Calu3 (cell line): ENCODE data around the gene TNP1. TPM values are rescaled to one million over a fixed set of nuclear protein-coding genes. Genes with fewer than 3 reads are reported as not detected.

ENCODE experiments used
- BruUV-seq: library from RNA; stranded (reverse); fragments of 400-500 nt; replicated peaks from 2 replicates; lab custom pipeline; 2021; lab: Mats Ljungman, UMichigan
- CTCF ChIA-PET: fragments of 300-600 bp; sonication (Branson Sonifier 250); formaldehyde crosslinking; loops from one replicate; lab custom pipeline; 2022; ENCODE audit warnings: antibody characterized with exemption; lab: Charles Lee
- DNase-seq: peaks from one replicate; pipeline ENCODE4 v3.0.0; 2022
- H3K27ac Mint-ChIP-seq: one replicate; pipeline ENCODE4 v1.8.0; 2022; ENCODE audit warnings: mixed read lengths; ENCODE audit not compliant: unreplicated experiment
- H3K27me3 Mint-ChIP-seq: one replicate; pipeline ENCODE4 v1.8.0; 2022; ENCODE audit warnings: mixed read lengths; ENCODE audit not compliant: unreplicated experiment
- H3K36me3 Mint-ChIP-seq: one replicate; pipeline ENCODE4 v1.8.0; 2022; ENCODE audit warnings: mild to moderate bottlenecking, moderate library complexity, mixed read lengths; ENCODE audit not compliant: insufficient read depth, unreplicated experiment
- H3K4me1 Mint-ChIP-seq: one replicate; pipeline ENCODE4 v1.8.0; 2022; ENCODE audit warnings: mild to moderate bottlenecking, low read depth, mixed read lengths; ENCODE audit not compliant: unreplicated experiment
- H3K4me3 Mint-ChIP-seq: one replicate; pipeline ENCODE4 v1.8.0; 2022; ENCODE audit warnings: mild to moderate bottlenecking, low read depth, moderate library complexity, mixed read lengths; ENCODE audit not compliant: unreplicated experiment
- H3K9me3 Mint-ChIP-seq: one replicate; pipeline ENCODE4 v1.8.0; 2022; ENCODE audit warnings: low read depth, mixed read lengths; ENCODE audit not compliant: unreplicated experiment
- intact Hi-C: fragments of 100-400 bp; cut with micrococcal nuclease; formaldehyde crosslinking; loops from one replicate; pipeline ENCODE4 v1.10.0; 2022; ENCODE audit not compliant: unreplicated experiment
- total RNA-seq: library from RNA; stranded (reverse); gene quantifications from 2 replicates; pipeline ENCODE4 v1.2.3, GENCODE V29; 2022
- TF ChIP-seq, protein P1 (sequence below): fragments of 200-600 bp; IDR thresholded peaks from one replicate; pipeline ENCODE4 v1.8.0; 2022; ENCODE audit warnings: antibody characterized with exemption; ENCODE audit not compliant: unreplicated experiment

Gene TNP1
- total RNA-seq, 1 experiment from 2014 or later: not detected

DNA sequence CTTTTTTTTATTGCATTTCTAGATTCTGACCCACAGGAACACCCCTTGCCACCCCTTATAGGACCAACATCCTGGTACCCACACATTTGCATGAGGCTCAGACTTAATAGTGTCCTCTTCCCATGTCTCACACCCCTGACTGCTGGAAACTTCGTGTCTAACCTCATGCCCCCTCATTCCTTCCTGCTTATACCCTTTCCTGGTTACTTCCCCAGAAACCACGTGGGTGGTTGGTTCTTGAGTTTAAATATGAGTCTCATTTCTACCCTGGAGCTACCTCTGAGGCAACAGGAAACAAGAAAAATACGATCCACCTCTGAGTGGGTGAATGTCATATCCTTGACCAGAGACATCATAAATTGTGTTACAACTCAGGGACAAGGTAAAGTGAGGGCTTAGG, 1.6 kb downstream of the TNP1 start:
- CTCF ChIA-PET: no interaction called here
- no peak for DNase-seq
- no peaks in the 10 kb centered on the region for H3K4me1 Mint-ChIP-seq
- no peaks in the 10 kb centered on the region for H3K36me3 Mint-ChIP-seq
- TF ChIP-seq, protein P1, sequence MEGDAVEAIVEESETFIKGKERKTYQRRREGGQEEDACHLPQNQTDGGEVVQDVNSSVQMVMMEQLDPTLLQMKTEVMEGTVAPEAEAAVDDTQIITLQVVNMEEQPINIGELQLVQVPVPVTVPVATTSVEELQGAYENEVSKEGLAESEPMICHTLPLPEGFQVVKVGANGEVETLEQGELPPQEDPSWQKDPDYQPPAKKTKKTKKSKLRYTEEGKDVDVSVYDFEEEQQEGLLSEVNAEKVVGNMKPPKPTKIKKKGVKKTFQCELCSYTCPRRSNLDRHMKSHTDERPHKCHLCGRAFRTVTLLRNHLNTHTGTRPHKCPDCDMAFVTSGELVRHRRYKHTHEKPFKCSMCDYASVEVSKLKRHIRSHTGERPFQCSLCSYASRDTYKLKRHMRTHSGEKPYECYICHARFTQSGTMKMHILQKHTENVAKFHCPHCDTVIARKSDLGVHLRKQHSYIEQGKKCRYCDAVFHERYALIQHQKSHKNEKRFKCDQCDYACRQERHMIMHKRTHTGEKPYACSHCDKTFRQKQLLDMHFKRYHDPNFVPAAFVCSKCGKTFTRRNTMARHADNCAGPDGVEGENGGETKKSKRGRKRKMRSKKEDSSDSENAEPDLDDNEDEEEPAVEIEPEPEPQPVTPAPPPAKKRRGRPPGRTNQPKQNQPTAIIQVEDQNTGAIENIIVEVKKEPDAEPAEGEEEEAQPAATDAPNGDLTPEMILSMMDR: no peak
- H3K9me3 Mint-ChIP-seq: no peaks in the 10 kb centered on the region
- intact Hi-C loops: no loop called here
- no TSS peak for BruUV-seq
- H3K4me3 Mint-ChIP-seq: no peak overlapping the region
- no peaks in the 10 kb centered on the region for H3K27me3 Mint-ChIP-seq
- no peak overlapping the region for H3K27ac Mint-ChIP-seq

GRCh38 chr2:216857131-216857550, 2.7 kb downstream of the TNP1 start:
- BruUV-seq: no TSS peak
- no peaks in the 10 kb centered on the region for H3K36me3 Mint-ChIP-seq
- no peak overlapping the region for H3K4me3 Mint-ChIP-seq
- no peak for DNase-seq
- TF ChIP-seq, protein P1: no peak
- CTCF ChIA-PET: interaction anchor here (0.6 kb wide), 1 partner anchor 1362 kb away, joined by 4 read pairs; no protein-coding TSS in a partner anchor
- no peaks in the 10 kb centered on the region for H3K27me3 Mint-ChIP-seq
- H3K4me1 Mint-ChIP-seq: no peaks in the 10 kb centered on the region
- H3K9me3 Mint-ChIP-seq: no peaks in the 10 kb centered on the region
- intact Hi-C loops: no loop called here
- no peak overlapping the region for H3K27ac Mint-ChIP-seq

DNA sequence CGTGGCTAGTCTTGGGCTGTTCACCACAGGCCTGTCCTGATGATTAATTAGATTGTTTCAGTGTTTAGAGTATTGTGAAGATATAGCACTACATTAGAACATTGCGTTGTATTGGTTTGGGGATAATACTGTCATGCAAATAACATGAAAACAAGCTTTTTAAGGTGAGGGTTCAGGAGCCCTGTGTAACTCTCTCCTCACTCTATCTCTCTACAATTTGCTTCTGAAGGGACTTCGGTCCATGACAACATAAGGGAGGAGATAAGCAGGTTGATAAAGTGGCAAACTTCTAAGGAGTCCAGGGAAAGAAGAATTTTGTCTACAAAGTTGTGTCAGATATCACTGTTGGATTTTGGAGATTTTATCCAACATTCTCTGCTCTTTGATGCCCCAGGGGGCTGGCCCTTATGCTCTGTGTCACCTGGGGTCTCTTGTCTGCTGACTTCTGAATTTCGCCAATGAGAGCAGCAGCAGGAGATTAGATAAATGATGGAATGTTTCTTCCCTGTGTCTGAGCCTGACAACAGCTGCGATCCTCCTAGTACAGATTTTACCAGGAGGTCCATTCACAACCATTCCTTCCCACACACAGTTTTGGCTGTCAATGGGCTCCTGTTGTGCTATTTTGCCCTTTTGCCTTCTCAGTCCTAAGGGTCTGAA, 3.3 kb downstream of the TNP1 start:
- no peaks in the 10 kb centered on the region for H3K9me3 Mint-ChIP-seq
- H3K27ac Mint-ChIP-seq: no peak overlapping the region
- H3K4me3 Mint-ChIP-seq: no peak overlapping the region
- no peaks in the 10 kb centered on the region for H3K27me3 Mint-ChIP-seq
- no TSS peak for BruUV-seq
- DNase-seq: no peak
- no peaks in the 10 kb centered on the region for H3K4me1 Mint-ChIP-seq
- TF ChIP-seq, protein P1: no peak
- CTCF ChIA-PET: interaction anchor here (0.6 kb wide), 1 partner anchor 1363 kb away, joined by 4 read pairs; no protein-coding TSS in a partner anchor
- intact Hi-C loops: no loop called here
- H3K36me3 Mint-ChIP-seq: no peaks in the 10 kb centered on the region

- intact Hi-C loops: no loop called here
- no peaks in the 10 kb centered on the region for H3K9me3 Mint-ChIP-seq
- CTCF ChIA-PET: no interaction called here
- H3K4me1 Mint-ChIP-seq: no peaks in the 10 kb centered on the region
- no peaks in the 10 kb centered on the region for H3K27me3 Mint-ChIP-seq
- no peak overlapping the region for H3K27ac Mint-ChIP-seq
- DNase-seq: no peak
- BruUV-seq: no TSS peak
- H3K36me3 Mint-ChIP-seq: no peaks in the 10 kb centered on the region
- no peak overlapping the region for H3K4me3 Mint-ChIP-seq
- TF ChIP-seq, protein P1: no peak
Observed at GRCh38 chr2:216855605-216856004, 4.3 kb downstream of the TNP1 start.
